ENCODE data around the gene ITGA6. TPM values are rescaled to one million over a fixed set of nuclear protein-coding genes. Genes with fewer than 3 reads are reported as not detected.

Gene ITGA6
- total and polyA plus RNA-seq, 2 donors, result 30.9 to 171 TPM

- H3K4me3 ChIP-seq (ENCODE audit: low read depth, low read length), result no peak overlapping the region
- no peaks in the 10 kb centered on the region for H3K4me1 ChIP-seq (ENCODE audit: insufficient read depth)
- no peaks in the 10 kb centered on the region for H3K36me3 ChIP-seq (ENCODE audit: insufficient read depth)
- WGBS, result 86% methylated on average over 11 of the region's 11 CpGs
- DNase-seq (ENCODE audit: extremely low spot score), result no peak
- H3K27ac ChIP-seq (ENCODE audit: low read depth), result no peak overlapping the region
These were observed 43.9 kb downstream of the ITGA6 start for GRCh38 chr2:172470958-172471922.

- WGBS, result 69% methylated on average over 12 of the region's 12 CpGs
- DNase-seq (ENCODE audit: extremely low spot score), result no peak
- Histone ChIP-seq H3K4me3 (ENCODE audit: low read depth, low read length) (no peak overlapping the region), H3K36me3 (ENCODE audit: insufficient read depth) (no peaks in the 10 kb centered on the region), H3K27ac (ENCODE audit: low read depth) (no peak overlapping the region), H3K4me1 (ENCODE audit: insufficient read depth) (no peaks in the 10 kb centered on the region)
These were observed 45.2 kb downstream of the ITGA6 start for GRCh38 chr2:172472446-172473033.

- Histone ChIP-seq H3K36me3 (ENCODE audit: insufficient read depth) (no peaks in the 10 kb centered on the region), H3K27ac (ENCODE audit: low read depth) (no peak overlapping the region), H3K4me1 (ENCODE audit: insufficient read depth) (no peaks in the 10 kb centered on the region), H3K4me3 (ENCODE audit: low read depth, low read length) (no peak overlapping the region)
- DNase-seq (ENCODE audit: extremely low spot score), result no peak
These were observed 45.8 kb downstream of the ITGA6 start for GRCh38 chr2:172473167-172473566.

- Histone ChIP-seq H3K4me3 (ENCODE audit: low read depth, low read length) (no peak overlapping the region), H3K4me1 (ENCODE audit: insufficient read depth) (no peaks in the 10 kb centered on the region), H3K27ac (ENCODE audit: low read depth) (no peak overlapping the region), H3K36me3 (ENCODE audit: insufficient read depth) (no peaks in the 10 kb centered on the region)
- 87% methylated on average over 8 of the region's 8 CpGs for WGBS
- DNase-seq (ENCODE audit: extremely low spot score), result no peak
These were observed 51.0 kb downstream of the ITGA6 start for GRCh38 chr2:172478353-172478752.

GRCh38 chr2:172480301-172481218 is 53.2 kb downstream of the ITGA6 start:
- 67% methylated on average over 12 of the region's 12 CpGs for WGBS
- H3K27ac ChIP-seq (ENCODE audit: low read depth), result no peak overlapping the region

GRCh38 chr2:172481507-172482262 is 54.3 kb downstream of the ITGA6 start:
- Histone ChIP-seq H3K4me1 (ENCODE audit: insufficient read depth) (no peaks in the 10 kb centered on the region), H3K27ac (ENCODE audit: low read depth) (no peak overlapping the region), H3K36me3 (ENCODE audit: insufficient read depth) (no peaks in the 10 kb centered on the region), H3K4me3 (ENCODE audit: low read depth, low read length) (no peak overlapping the region)
- DNase-seq (ENCODE audit: extremely low spot score), result no peak
- WGBS, result 74% methylated on average over 7 of the region's 7 CpGs

More at GRCh38 chr2:172480301-172481218, 53.2 kb downstream of the ITGA6 start:
- DNase-seq (ENCODE audit: extremely low spot score), result no peak
- Histone ChIP-seq H3K4me3 (ENCODE audit: low read depth, low read length) (no peak overlapping the region), H3K4me1 (ENCODE audit: insufficient read depth) (no peaks in the 10 kb centered on the region), H3K36me3 (ENCODE audit: insufficient read depth) (no peaks in the 10 kb centered on the region)

GRCh38 chr2:172484253-172484652 is 56.9 kb downstream of the ITGA6 start:
- H3K36me3 ChIP-seq (ENCODE audit: insufficient read depth), result no peaks in the 10 kb centered on the region
- no peak for DNase-seq (ENCODE audit: extremely low spot score)
- H3K4me3 ChIP-seq (ENCODE audit: low read depth, low read length), result no peak overlapping the region
- 36% methylated on average over 4 of the region's 4 CpGs for WGBS
- H3K27ac ChIP-seq (ENCODE audit: low read depth), result no peak overlapping the region
- no peaks in the 10 kb centered on the region for H3K4me1 ChIP-seq (ENCODE audit: insufficient read depth)

- DNase-seq (ENCODE audit: extremely low spot score), result no peak
- Histone ChIP-seq H3K4me3 (ENCODE audit: low read depth, low read length) (no peak overlapping the region), H3K27ac (ENCODE audit: low read depth) (no peak overlapping the region), H3K36me3 (ENCODE audit: insufficient read depth) (no peaks in the 10 kb centered on the region), H3K4me1 (ENCODE audit: insufficient read depth) (no peaks in the 10 kb centered on the region)
- WGBS, result 91% methylated on average over 2 of the region's 2 CpGs
These were observed 57.3 kb downstream of the ITGA6 start for GRCh38 chr2:172484706-172485105.

- Histone ChIP-seq H3K36me3 (ENCODE audit: insufficient read depth) (peaks cover 4% of the 10 kb centered on the region), H3K4me3 (ENCODE audit: low read depth, low read length) (no peak overlapping the region), H3K27ac (ENCODE audit: low read depth) (no peak overlapping the region), H3K4me1 (ENCODE audit: insufficient read depth) (no peaks in the 10 kb centered on the region)
- WGBS, result 91% methylated on average over 3 of the region's 3 CpGs
- DNase-seq (ENCODE audit: extremely low spot score), result no peak
These were observed 61.2 kb downstream of the ITGA6 start for GRCh38 chr2:172488556-172488955.

- Histone ChIP-seq H3K36me3 (ENCODE audit: insufficient read depth) (peaks cover 6% of the 10 kb centered on the region), H3K4me3 (ENCODE audit: low read depth, low read length) (no peak overlapping the region), H3K4me1 (ENCODE audit: insufficient read depth) (no peaks in the 10 kb centered on the region), H3K27ac (ENCODE audit: low read depth) (no peak overlapping the region)
- DNase-seq (ENCODE audit: extremely low spot score), result no peak
These were observed 62.3 kb downstream of the ITGA6 start for GRCh38 chr2:172489681-172490080.

- Histone ChIP-seq H3K4me3 (ENCODE audit: low read depth, low read length) (no peak overlapping the region), H3K36me3 (ENCODE audit: insufficient read depth) (peaks cover 4% of the 10 kb centered on the region), H3K27ac (ENCODE audit: low read depth) (no peak overlapping the region), H3K4me1 (ENCODE audit: insufficient read depth) (no peaks in the 10 kb centered on the region)
- 47% methylated on average over 3 of the region's 3 CpGs for WGBS
- no peak for DNase-seq (ENCODE audit: extremely low spot score)
These were observed 68.8 kb downstream of the ITGA6 start for GRCh38 chr2:172496160-172496608.

- H3K36me3 ChIP-seq (ENCODE audit: insufficient read depth), result no peaks in the 10 kb centered on the region
- H3K4me1 ChIP-seq (ENCODE audit: insufficient read depth), result no peaks in the 10 kb centered on the region
- 94% methylated on average over 4 of the region's 4 CpGs for WGBS
- no peak for DNase-seq (ENCODE audit: extremely low spot score)
- no peak overlapping the region for H3K27ac ChIP-seq (ENCODE audit: low read depth)
- H3K4me3 ChIP-seq (ENCODE audit: low read depth, low read length), result no peak overlapping the region
These were observed 79.8 kb downstream of the ITGA6 start for GRCh38 chr2:172507199-172507598.

GRCh38 chr2:172510088-172510487 is 82.7 kb downstream of the ITGA6 start:
- Histone ChIP-seq H3K4me3 (ENCODE audit: low read depth, low read length) (no peak overlapping the region), H3K4me1 (ENCODE audit: insufficient read depth) (no peaks in the 10 kb centered on the region), H3K36me3 (ENCODE audit: insufficient read depth) (no peaks in the 10 kb centered on the region), H3K27ac (ENCODE audit: low read depth) (no peak overlapping the region)
- WGBS, result 65% methylated on average over 6 of the region's 6 CpGs
- no peak for DNase-seq (ENCODE audit: extremely low spot score)
